ENCODE measurements around the gene SF3B4.
"Not testable (repeated sequence)": the region's sequence is repeated elsewhere in the genome, so short reads cannot be mapped to it uniquely, and the experiment has no call there.

Gene SF3B4

GRCh38 chr1:149949911-149950310 is 22.3 kb upstream of the SF3B4 start:
- Histone ChIP-seq H3K4me3 (ENCODE audit: low read length) (no peak overlapping the region), H3K79me1 (ENCODE audit: low read length) (no peaks in the 10 kb centered on the region), H4K8ac (ENCODE audit: low read depth, low read length) (no peak overlapping the region), H3K36me3 (ENCODE audit: control insufficient read depth, insufficient read depth, low read length) (peaks cover 2% of the 10 kb centered on the region), H3K4me2 (ENCODE audit: low read length) (no peak overlapping the region), H3K79me2 (ENCODE audit: control insufficient read depth, insufficient read depth, low read length) (no peaks in the 10 kb centered on the region), H3K18ac (ENCODE audit: low read length) (no peak overlapping the region), H3K27ac (ENCODE audit: low read depth, low read length) (no peak overlapping the region), H2BK120ac (ENCODE audit: low read depth, low read length) (no peak overlapping the region), H3K9ac (ENCODE audit: low read length) (no peak overlapping the region), H4K5ac (ENCODE audit: low read length) (no peak overlapping the region), H2BK15ac (replicated peaks; ENCODE audit: low read depth) (no peak overlapping the region), H2BK5ac (ENCODE audit: low read length) (no peak overlapping the region), H3K56ac (ENCODE audit: low read length) (no peak overlapping the region), H2AK5ac (ENCODE audit: low read length) (no peak overlapping the region), H3K4me1 (ENCODE audit: control insufficient read depth, low read depth, low read length) (no peaks in the 10 kb centered on the region), H3K27me3 (ENCODE audit: insufficient read depth, low read length, poor library complexity) (no peaks in the 10 kb centered on the region), H3K4ac (ENCODE audit: low read depth, low read length) (no peak overlapping the region), H3K23ac (ENCODE audit: low read length) (no peak overlapping the region)
- WGBS (ENCODE audit: extremely low coverage, insufficient coverage, low lambda C conversion rate), result no CpG with 5 or more reads among the region's 6 CpGs
- no peak for DNase-seq

DNA sequence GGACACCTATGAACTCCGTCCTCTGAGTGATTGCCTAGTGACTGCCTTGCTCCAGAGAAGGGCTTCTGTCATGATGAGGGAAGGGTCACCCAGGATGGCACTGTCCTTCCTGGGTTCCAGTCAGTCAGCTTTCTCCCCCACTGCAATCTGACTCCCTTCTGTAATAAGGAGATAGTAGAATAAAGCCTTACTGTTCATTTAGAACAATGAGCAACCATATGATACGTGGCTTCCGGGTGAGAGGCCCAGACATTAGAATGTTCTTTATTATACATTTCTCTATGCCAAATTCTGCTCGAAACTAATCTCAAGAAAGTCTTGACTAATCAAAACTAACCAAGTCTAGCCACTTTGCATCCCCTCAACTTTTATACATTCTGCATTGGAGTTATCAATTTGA is 17.6 kb upstream of the SF3B4 start:
- H3K4me1 ChIP-seq (ENCODE audit: control insufficient read depth, low read depth, low read length), result no peaks in the 10 kb centered on the region
- H3K27me3 ChIP-seq (ENCODE audit: insufficient read depth, low read length, poor library complexity), result no peaks in the 10 kb centered on the region
- no peak overlapping the region for H3K9ac ChIP-seq (ENCODE audit: low read length)
- H3K36me3 ChIP-seq (ENCODE audit: control insufficient read depth, insufficient read depth, low read length), result peaks cover 5% of the 10 kb centered on the region
- H3K56ac ChIP-seq (ENCODE audit: low read length), result no peak overlapping the region
- no peak overlapping the region for H3K18ac ChIP-seq (ENCODE audit: low read length)
- no peak for DNase-seq
- H2AK5ac ChIP-seq (ENCODE audit: low read length), result no peak overlapping the region
- H3K4me2 ChIP-seq (ENCODE audit: low read length), result no peak overlapping the region
- no peak overlapping the region for H3K4me3 ChIP-seq (ENCODE audit: low read length)
- no peak overlapping the region for H2BK120ac ChIP-seq (ENCODE audit: low read depth, low read length)
- no peak overlapping the region for H4K8ac ChIP-seq (ENCODE audit: low read depth, low read length)
- no peaks in the 10 kb centered on the region for H3K79me2 ChIP-seq (ENCODE audit: control insufficient read depth, insufficient read depth, low read length)
- H2BK15ac ChIP-seq (replicated peaks; ENCODE audit: low read depth), result no peak overlapping the region
- no peak overlapping the region for H3K23ac ChIP-seq (ENCODE audit: low read length)
- H2BK5ac ChIP-seq (ENCODE audit: low read length), result no peak overlapping the region
- no peak overlapping the region for H3K27ac ChIP-seq (ENCODE audit: low read depth, low read length)
- no peak overlapping the region for H4K5ac ChIP-seq (ENCODE audit: low read length)
- no peaks in the 10 kb centered on the region for H3K79me1 ChIP-seq (ENCODE audit: low read length)
- no peak overlapping the region for H3K4ac ChIP-seq (ENCODE audit: low read depth, low read length)
- no CpG with 5 or more reads among the region's 4 CpGs for WGBS (ENCODE audit: extremely low coverage, insufficient coverage, low lambda C conversion rate)

GRCh38 chr1:149942885-149943284 is 15.3 kb upstream of the SF3B4 start:
- Histone ChIP-seq H3K4me1 (ENCODE audit: control insufficient read depth, low read depth, low read length) (peaks cover 2% of the 10 kb centered on the region), H2BK120ac (ENCODE audit: low read depth, low read length) (no peak overlapping the region), H3K18ac (ENCODE audit: low read length) (no peak overlapping the region), H3K27me3 (ENCODE audit: insufficient read depth, low read length, poor library complexity) (no peaks in the 10 kb centered on the region), H3K79me1 (ENCODE audit: low read length) (no peaks in the 10 kb centered on the region), H3K27ac (ENCODE audit: low read depth, low read length) (no peak overlapping the region), H4K8ac (ENCODE audit: low read depth, low read length) (no peak overlapping the region), H3K56ac (ENCODE audit: low read length) (no peak overlapping the region), H2AK5ac (ENCODE audit: low read length) (no peak overlapping the region), H3K4me3 (ENCODE audit: low read length) (no peak overlapping the region), H3K23ac (ENCODE audit: low read length) (no peak overlapping the region), H3K9ac (ENCODE audit: low read length) (no peak overlapping the region), H2BK5ac (ENCODE audit: low read length) (no peak overlapping the region), H3K79me2 (ENCODE audit: control insufficient read depth, insufficient read depth, low read length) (no peaks in the 10 kb centered on the region), H2BK15ac (replicated peaks; ENCODE audit: low read depth) (no peak overlapping the region), H3K36me3 (ENCODE audit: control insufficient read depth, insufficient read depth, low read length) (peaks cover 5% of the 10 kb centered on the region), H4K5ac (ENCODE audit: low read length) (no peak overlapping the region), H3K4ac (ENCODE audit: low read depth, low read length) (no peak overlapping the region), H3K4me2 (ENCODE audit: low read length) (no peak overlapping the region)
- WGBS (ENCODE audit: extremely low coverage, insufficient coverage, low lambda C conversion rate), result no CpG with 5 or more reads among the region's 3 CpGs
- DNase-seq, result no peak

DNA sequence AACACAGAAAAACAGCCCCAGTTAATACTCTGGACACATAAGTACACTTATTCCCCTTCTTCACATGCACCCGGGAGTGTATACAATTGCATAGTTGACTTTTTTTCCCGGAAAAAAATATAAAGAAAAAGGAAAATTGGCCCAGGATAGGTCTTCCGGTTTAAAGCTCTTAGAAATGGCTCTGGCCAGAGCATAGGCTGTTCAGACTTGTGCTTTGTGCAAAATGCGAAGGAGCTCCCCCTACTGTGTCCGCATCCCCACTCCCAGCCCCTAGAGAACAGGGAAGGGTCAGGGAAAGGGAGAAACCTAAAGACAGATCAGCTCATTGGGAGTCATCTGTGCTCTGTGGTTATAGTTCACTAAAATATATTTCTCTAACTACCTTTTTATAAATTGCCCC is 14.6 kb upstream of the SF3B4 start:
- H2BK15ac ChIP-seq (replicated peaks; ENCODE audit: low read depth), result no peak overlapping the region
- H3K4me1 ChIP-seq (ENCODE audit: control insufficient read depth, low read depth, low read length), result peaks cover 2% of the 10 kb centered on the region
- no peaks in the 10 kb centered on the region for H3K79me2 ChIP-seq (ENCODE audit: control insufficient read depth, insufficient read depth, low read length)
- H3K9ac ChIP-seq (ENCODE audit: low read length), result no peak overlapping the region
- peak overlapping the region; percentile 10 for H3K56ac ChIP-seq (ENCODE audit: low read length)
- no peak overlapping the region for H3K18ac ChIP-seq (ENCODE audit: low read length)
- H3K4ac ChIP-seq (ENCODE audit: low read depth, low read length), result no peak overlapping the region
- H3K27ac ChIP-seq (ENCODE audit: low read depth, low read length), result no peak overlapping the region
- H4K8ac ChIP-seq (ENCODE audit: low read depth, low read length), result no peak overlapping the region
- H2AK5ac ChIP-seq (ENCODE audit: low read length), result no peak overlapping the region
- no peak overlapping the region for H4K5ac ChIP-seq (ENCODE audit: low read length)
- H3K23ac ChIP-seq (ENCODE audit: low read length), result no peak overlapping the region
- no peak overlapping the region for H3K4me2 ChIP-seq (ENCODE audit: low read length)
- no peak overlapping the region for H2BK120ac ChIP-seq (ENCODE audit: low read depth, low read length)
- peak; percentile 81 for DNase-seq
- no peaks in the 10 kb centered on the region for H3K79me1 ChIP-seq (ENCODE audit: low read length)
- H3K27me3 ChIP-seq (ENCODE audit: insufficient read depth, low read length, poor library complexity), result no peaks in the 10 kb centered on the region
- WGBS (ENCODE audit: extremely low coverage, insufficient coverage, low lambda C conversion rate), result no CpG with 5 or more reads among the region's 5 CpGs
- H3K4me3 ChIP-seq (ENCODE audit: low read length), result no peak overlapping the region
- no peak overlapping the region for H2BK5ac ChIP-seq (ENCODE audit: low read length)
- H3K36me3 ChIP-seq (ENCODE audit: control insufficient read depth, insufficient read depth, low read length), result peaks cover 5% of the 10 kb centered on the region

DNA sequence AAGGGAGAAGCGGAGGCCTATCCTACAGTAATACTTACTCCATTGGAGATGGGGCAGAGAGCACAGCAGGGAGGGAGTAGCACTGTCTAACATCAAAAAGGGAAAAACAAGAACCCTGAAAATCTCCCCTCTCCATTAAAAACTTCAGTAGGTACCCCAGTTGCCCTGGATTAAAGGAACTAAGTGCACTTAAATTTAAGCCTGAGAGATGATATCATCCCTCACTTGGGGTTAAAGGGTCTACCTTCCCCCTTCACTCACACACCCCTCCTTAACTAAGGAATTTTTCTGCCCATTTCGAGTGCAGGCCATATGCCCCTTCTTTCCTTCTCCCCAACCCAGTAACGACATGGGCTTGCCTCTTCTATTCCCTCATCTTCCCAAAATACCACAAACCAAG is 12.8 kb upstream of the SF3B4 start:
- no peak for DNase-seq
- Histone ChIP-seq H2AK5ac (ENCODE audit: low read length) (no peak overlapping the region), H3K27ac (ENCODE audit: low read depth, low read length) (no peak overlapping the region), H3K36me3 (ENCODE audit: control insufficient read depth, insufficient read depth, low read length) (peaks cover 5% of the 10 kb centered on the region), H3K79me2 (ENCODE audit: control insufficient read depth, insufficient read depth, low read length) (no peaks in the 10 kb centered on the region), H3K18ac (ENCODE audit: low read length) (no peak overlapping the region), H3K23ac (ENCODE audit: low read length) (no peak overlapping the region), H3K4me2 (ENCODE audit: low read length) (no peak overlapping the region), H2BK5ac (ENCODE audit: low read length) (no peak overlapping the region), H4K8ac (ENCODE audit: low read depth, low read length) (no peak overlapping the region), H2BK120ac (ENCODE audit: low read depth, low read length) (no peak overlapping the region), H3K4me3 (ENCODE audit: low read length) (no peak overlapping the region), H3K9ac (ENCODE audit: low read length) (no peak overlapping the region), H3K27me3 (ENCODE audit: insufficient read depth, low read length, poor library complexity) (no peaks in the 10 kb centered on the region), H3K56ac (ENCODE audit: low read length) (peak overlapping the region; percentile 2), H3K4ac (ENCODE audit: low read depth, low read length) (no peak overlapping the region), H3K79me1 (ENCODE audit: low read length) (no peaks in the 10 kb centered on the region), H3K4me1 (ENCODE audit: control insufficient read depth, low read depth, low read length) (peaks cover 2% of the 10 kb centered on the region), H4K5ac (ENCODE audit: low read length) (no peak overlapping the region), H2BK15ac (replicated peaks; ENCODE audit: low read depth) (no peak overlapping the region)
- no CpG with 5 or more reads among the region's 3 CpGs for WGBS (ENCODE audit: extremely low coverage, insufficient coverage, low lambda C conversion rate)

GRCh38 chr1:149938668-149939003 is 11.0 kb upstream of the SF3B4 start:
- peak overlapping the region; percentile 75 for H3K4me2 ChIP-seq (ENCODE audit: low read length)
- H3K4me1 ChIP-seq (ENCODE audit: control insufficient read depth, low read depth, low read length); H3K4me3 ChIP-seq (ENCODE audit: low read length); H2AK5ac ChIP-seq (ENCODE audit: low read length); H3K36me3 ChIP-seq (ENCODE audit: control insufficient read depth, insufficient read depth, low read length); H4K5ac ChIP-seq (ENCODE audit: low read length); H3K4ac ChIP-seq (ENCODE audit: low read depth, low read length); H2BK120ac ChIP-seq (ENCODE audit: low read depth, low read length); H3K79me2 ChIP-seq (ENCODE audit: control insufficient read depth, insufficient read depth, low read length); DNase-seq; H3K27me3 ChIP-seq (ENCODE audit: insufficient read depth, low read length, poor library complexity); H2BK15ac ChIP-seq (replicated peaks; ENCODE audit: low read depth); H2BK5ac ChIP-seq (ENCODE audit: low read length); H3K23ac ChIP-seq (ENCODE audit: low read length); H3K79me1 ChIP-seq (ENCODE audit: low read length); H3K18ac ChIP-seq (ENCODE audit: low read length); H4K8ac ChIP-seq (ENCODE audit: low read depth, low read length): not testable (repeated sequence)
- H3K9ac ChIP-seq (ENCODE audit: low read length), result peak overlapping the region; percentile 73
- H3K56ac ChIP-seq (ENCODE audit: low read length), result peak overlapping the region; percentile 92
- no CpG with 5 or more reads among the region's 13 CpGs for WGBS (ENCODE audit: extremely low coverage, insufficient coverage, low lambda C conversion rate)
- peak overlapping the region; percentile 77 for H3K27ac ChIP-seq (ENCODE audit: low read depth, low read length)
